ENCODE results near the gene COQ8B. TPM values are rescaled to one million over a fixed set of nuclear protein-coding genes. Genes with fewer than 3 reads are reported as not detected.
"Not testable (repeated sequence)": the region's sequence is repeated elsewhere in the genome, so short reads cannot be mapped to it uniquely, and the experiment has no call there.

COQ8B gene
- total RNA-seq, 2 donors from 2014 or later = 23.3 to 26.6 TPM

DNA sequence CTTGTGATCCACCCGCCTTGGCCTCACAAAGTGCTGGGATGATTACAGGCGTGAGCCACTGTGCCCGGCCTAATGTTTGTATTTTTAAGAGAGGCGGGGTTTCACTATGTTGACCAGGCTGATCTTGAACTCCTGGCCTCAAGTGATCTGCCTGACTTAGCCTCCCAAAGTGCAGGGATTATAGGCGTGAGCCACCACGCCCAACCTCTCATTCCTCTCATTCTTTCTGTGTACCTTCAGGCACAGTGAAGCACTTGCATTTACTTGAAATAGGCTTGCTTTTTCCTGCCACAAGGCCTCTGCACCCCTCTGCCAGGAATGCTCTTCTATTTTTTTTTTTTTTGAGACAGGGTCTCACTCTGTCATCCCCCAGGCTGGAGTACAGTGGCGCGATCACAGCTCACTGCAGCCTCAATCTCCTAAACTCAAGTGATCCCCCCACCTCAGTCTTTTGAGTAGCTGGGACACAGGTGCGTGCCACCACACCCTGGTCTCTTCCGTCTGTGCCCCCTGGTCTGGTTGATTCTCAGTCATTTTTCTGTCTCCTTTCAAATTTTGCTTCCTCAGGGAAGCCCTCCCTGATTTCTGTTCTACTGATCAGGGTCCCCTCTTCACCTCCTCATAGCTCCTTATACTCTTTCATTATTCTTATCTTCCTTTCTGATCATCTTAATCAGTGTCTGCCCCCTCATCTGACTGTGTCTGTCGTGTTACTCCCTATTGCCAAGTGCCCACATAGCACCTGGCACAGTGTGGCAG lies 18.5 kb upstream of the COQ8B start:
- Histone ChIP-seq H3K4me3 (no peak overlapping the region), H3K27ac (no peak overlapping the region), H3K27me3 (no peaks in the 10 kb centered on the region), H3K36me3 (peaks cover 97% of the 10 kb centered on the region), H3K9me3 (no peaks in the 10 kb centered on the region), H3K4me1 (peaks cover 0 to 9% of the 10 kb centered on the region in 2 donors)
- DNase-seq (ENCODE audit: low spot score) = no peak
- TF ChIP-seq, protein P1, sequence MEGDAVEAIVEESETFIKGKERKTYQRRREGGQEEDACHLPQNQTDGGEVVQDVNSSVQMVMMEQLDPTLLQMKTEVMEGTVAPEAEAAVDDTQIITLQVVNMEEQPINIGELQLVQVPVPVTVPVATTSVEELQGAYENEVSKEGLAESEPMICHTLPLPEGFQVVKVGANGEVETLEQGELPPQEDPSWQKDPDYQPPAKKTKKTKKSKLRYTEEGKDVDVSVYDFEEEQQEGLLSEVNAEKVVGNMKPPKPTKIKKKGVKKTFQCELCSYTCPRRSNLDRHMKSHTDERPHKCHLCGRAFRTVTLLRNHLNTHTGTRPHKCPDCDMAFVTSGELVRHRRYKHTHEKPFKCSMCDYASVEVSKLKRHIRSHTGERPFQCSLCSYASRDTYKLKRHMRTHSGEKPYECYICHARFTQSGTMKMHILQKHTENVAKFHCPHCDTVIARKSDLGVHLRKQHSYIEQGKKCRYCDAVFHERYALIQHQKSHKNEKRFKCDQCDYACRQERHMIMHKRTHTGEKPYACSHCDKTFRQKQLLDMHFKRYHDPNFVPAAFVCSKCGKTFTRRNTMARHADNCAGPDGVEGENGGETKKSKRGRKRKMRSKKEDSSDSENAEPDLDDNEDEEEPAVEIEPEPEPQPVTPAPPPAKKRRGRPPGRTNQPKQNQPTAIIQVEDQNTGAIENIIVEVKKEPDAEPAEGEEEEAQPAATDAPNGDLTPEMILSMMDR (IDR thresholded peaks at IDR 0.05) = no peak

DNA sequence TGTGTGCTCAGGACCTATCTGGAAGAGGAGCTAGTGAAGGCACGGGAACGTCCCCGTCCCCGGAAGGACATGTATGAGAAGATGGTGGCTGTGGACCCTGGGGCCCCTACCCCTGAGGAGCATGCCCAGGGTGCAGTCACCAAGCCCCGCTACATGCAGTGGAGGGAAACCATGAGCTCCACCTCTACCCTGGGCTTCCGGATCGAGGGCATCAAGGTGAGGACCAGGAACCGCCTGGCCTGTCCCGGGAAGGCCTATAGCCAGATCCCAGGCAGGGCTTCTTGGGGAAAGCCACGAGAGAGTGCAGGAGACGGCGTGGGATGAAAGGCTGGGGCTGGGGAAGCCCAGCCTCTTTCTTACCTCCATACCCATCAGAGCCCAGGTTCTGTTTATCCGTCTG lies 16.5 kb upstream of the COQ8B start:
- TF ChIP-seq, protein P1 (IDR thresholded peaks at IDR 0.05) = no peak
- H3K27me3 ChIP-seq = no peaks in the 10 kb centered on the region
- H3K4me3 ChIP-seq = no peak overlapping the region
- H3K36me3 ChIP-seq = peaks cover 97% of the 10 kb centered on the region
- H3K4me1 ChIP-seq = no peaks in the 10 kb centered on the region
- DNase-seq (ENCODE audit: low spot score) = no peak
- H3K9me3 ChIP-seq = no peaks in the 10 kb centered on the region
- no peak overlapping the region for H3K27ac ChIP-seq

DNA sequence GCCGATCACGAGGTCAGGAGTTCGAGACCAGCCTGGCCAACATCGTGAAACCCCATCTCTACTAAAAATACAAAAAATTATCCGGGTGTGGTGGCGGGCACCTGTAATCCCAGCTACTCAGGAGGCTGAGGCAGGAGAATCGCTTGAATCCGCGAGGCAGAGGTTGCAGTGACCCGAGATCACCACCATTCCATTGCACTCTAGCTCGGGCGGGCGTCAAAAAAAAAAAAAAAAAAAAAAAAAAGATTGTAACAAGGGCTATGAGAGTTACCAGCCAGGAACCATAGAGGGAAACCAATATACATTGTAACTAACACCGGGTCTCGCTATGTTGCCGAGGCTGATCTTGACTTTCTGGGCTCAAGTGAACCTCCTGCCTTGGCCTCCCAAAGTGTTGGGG lies 15.6 kb upstream of the COQ8B start:
- not testable (repeated sequence) for DNase-seq (ENCODE audit: low spot score); H3K27ac ChIP-seq
- peaks cover 99% of the 10 kb centered on the region for H3K36me3 ChIP-seq

DNA sequence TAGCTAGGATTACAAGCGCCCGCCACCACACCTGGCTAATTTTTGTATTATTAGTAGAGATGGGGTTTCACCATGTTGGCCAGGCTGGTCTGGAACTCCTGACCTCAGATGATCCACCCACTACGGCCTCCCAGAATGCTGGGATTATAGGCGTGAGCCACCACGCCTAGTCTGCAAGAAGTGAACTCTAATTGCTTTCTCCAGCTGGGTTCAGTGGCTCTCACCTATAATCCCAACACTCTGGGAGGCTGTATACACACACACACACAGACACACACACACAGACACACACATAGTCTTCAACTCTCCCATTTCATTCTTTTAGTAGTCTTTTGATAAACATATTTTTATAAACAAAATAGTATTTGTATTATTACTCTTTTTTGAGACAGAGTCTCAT lies 13.4 kb upstream of the COQ8B start:
- H3K27ac ChIP-seq; H3K4me1 ChIP-seq; H3K9me3 ChIP-seq; DNase-seq (ENCODE audit: low spot score); H3K4me3 ChIP-seq; H3K27me3 ChIP-seq: not testable (repeated sequence)
- peaks cover 99% of the 10 kb centered on the region for H3K36me3 ChIP-seq

More for the DNA sequence above, 15.6 kb upstream of the COQ8B start:
- not testable (repeated sequence) for H3K4me3 ChIP-seq, H3K27me3 ChIP-seq, H3K9me3 ChIP-seq, H3K4me1 ChIP-seq

DNA sequence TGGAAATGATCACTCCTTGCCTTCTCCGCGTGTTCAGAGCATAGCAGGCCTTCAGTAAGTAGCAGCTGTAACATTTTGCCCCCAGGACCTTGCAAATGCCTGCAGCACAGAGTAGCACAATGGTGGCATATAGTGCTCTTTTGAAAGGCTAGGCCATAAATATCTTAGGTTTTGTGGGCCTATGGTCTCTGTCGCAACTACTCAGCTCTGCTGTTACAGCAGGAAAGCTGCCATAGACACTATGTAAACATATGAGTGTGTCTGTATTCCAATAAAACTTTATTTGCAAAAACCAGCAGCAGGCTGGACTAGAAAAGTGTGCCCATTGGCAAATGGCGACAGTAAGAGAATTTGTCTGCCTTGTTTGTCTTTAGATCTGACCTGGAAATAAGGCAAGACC lies 9.6 kb upstream of the COQ8B start:
- H3K4me3 ChIP-seq = no peak overlapping the region
- no peaks in the 10 kb centered on the region for H3K27me3 ChIP-seq
- H3K36me3 ChIP-seq = peaks cover 79% of the 10 kb centered on the region
- no peak overlapping the region for H3K27ac ChIP-seq
- H3K4me1 ChIP-seq = peaks cover 0 to 11% of the 10 kb centered on the region in 2 donors
- no peak for DNase-seq (ENCODE audit: low spot score)
- TF ChIP-seq, protein P1 (IDR thresholded peaks at IDR 0.05) = no peak
- no peaks in the 10 kb centered on the region for H3K9me3 ChIP-seq

DNA sequence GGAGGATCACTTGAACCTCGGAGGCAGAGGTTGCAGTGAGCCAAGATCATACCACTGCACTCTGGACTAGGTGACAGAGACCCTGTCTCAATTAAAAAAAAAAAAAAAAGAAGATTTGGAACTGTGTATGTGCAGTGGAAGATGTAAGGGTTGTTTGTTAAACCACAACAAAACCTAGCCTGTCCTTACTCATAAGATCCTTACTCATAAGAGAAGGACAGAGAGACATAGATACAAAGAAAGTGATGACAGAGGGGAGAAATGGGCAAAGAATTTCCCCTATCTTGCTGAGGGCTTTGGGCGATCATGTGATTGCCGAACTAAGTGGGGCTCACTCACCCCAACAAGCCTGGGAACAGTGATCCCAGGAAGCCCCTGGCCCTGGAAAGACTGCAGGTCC lies 8.2 kb upstream of the COQ8B start:
- Histone ChIP-seq H3K27me3 (no peaks in the 10 kb centered on the region), H3K4me1 (peaks cover 0 to 25% of the 10 kb centered on the region in 2 donors), H3K36me3 (peaks cover 65% of the 10 kb centered on the region), H3K27ac (no peak overlapping the region), H3K4me3 (no peak overlapping the region), H3K9me3 (no peaks in the 10 kb centered on the region)
- DNase-seq (ENCODE audit: low spot score) = no peak
- TF ChIP-seq, protein P1 (IDR thresholded peaks at IDR 0.05) = no peak

DNA sequence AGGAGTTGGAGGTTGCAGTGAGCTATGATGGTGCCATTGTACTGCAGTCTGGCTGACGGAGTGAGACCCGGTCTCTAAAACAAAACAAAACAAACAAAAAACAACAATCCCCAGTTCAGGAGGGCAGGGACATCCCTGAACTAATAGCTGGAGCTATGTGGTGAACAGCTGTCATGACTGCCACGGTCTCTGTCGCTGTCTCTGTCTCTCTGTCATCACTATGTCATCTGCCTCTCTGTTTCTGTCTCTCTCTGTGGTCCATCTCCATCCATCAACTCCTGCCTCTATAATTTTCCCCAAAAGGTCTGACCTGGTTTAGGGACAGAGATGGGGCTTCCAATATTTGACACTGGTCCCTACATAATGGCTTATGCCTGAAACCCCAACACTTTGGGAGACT lies 7.6 kb upstream of the COQ8B start:
- no peak for DNase-seq (ENCODE audit: low spot score)
- Histone ChIP-seq H3K4me3 (no peak overlapping the region), H3K4me1 (peaks cover 0 to 31% of the 10 kb centered on the region in 2 donors), H3K9me3 (no peaks in the 10 kb centered on the region), H3K36me3 (peaks cover 60% of the 10 kb centered on the region), H3K27ac (no peak overlapping the region), H3K27me3 (no peaks in the 10 kb centered on the region)
- TF ChIP-seq, protein P1 (IDR thresholded peaks at IDR 0.05) = no peak
